Right atrium auricular region (tissue), 2 donors: Measurements from ENCODE around the gene NOP56. TPM values are rescaled to one million over a fixed set of nuclear protein-coding genes. Genes with fewer than 3 reads are reported as not detected.

Experiments used
- DNase-seq: peaks from one replicate; pipeline ENCODE4 v3.0.0-alpha.2; 2019; ENCODE audit warnings: low spot score
- H3K27ac ChIP-seq, 2 donors: fragments of 200-600 bp; sonication (generic); 1 replicate in 1 of 2; 2 replicates in 1 of 2; pipeline ENCODE4 v1.5.1; 2016 to 2019
- H3K27me3 ChIP-seq, 2 donors: fragments of 200-600 bp; sonication (generic); one replicate each; pipeline versions ENCODE4 v1.5.1 to v1.6.0; 2017 to 2019
- H3K36me3 ChIP-seq: fragments of 200-600 bp; sonication (generic); one replicate; pipeline ENCODE4 v1.5.1; 2016
- H3K4me1 ChIP-seq, 2 donors: fragments of 200-600 bp; sonication (generic); one replicate each; pipeline versions ENCODE4 v1.5.1 to v1.6.0; 2017 to 2019
- H3K4me3 ChIP-seq, 2 donors: fragments of 200-600 bp; sonication (generic); 1 replicate in 1 of 2; 2 replicates in 1 of 2; pipeline ENCODE4 v1.5.1; 2017 to 2019; ENCODE audit warnings: mild to moderate bottlenecking in 1 of 2, moderate library complexity in 1 of 2
- H3K9me3 ChIP-seq, 2 donors: fragments of 200-600 bp; sonication (generic); one replicate each; pipeline ENCODE4 v1.5.1; 2019
- CTCF ChIP-seq, 2 donors: fragments of 200-600 bp; sonication (generic); IDR thresholded peaks; one replicate each; pipeline ENCODE4 v1.5.1; 2019; ENCODE audit warnings: antibody characterized with exemption in 2 of 2
- total RNA-seq, 2 donors: library from RNA; depleted of rRNA; stranded (reverse); fragments of >200 nt; gene quantifications; one replicate each; pipeline ENCODE4 v1.1.0, GENCODE V29; 2016

NOP56 gene
- total RNA-seq, 2 donors from 2014 or later: 30.9 to 47.1 TPM

GRCh38 chr20:2655331-2656116 is 3.1 kb downstream of the NOP56 start:
- no peak for TF ChIP-seq CTCF (IDR thresholded peaks at IDR 0.05)

GRCh38 chr20:2656471-2657117 is 4.2 kb downstream of the NOP56 start:
- H3K9me3 ChIP-seq: no peaks in the 10 kb centered on the region
- H3K4me1 ChIP-seq: peaks cover 0 to 15% of the 10 kb centered on the region in 2 donors
- DNase-seq: no peak
- no peak for TF ChIP-seq CTCF (IDR thresholded peaks at IDR 0.05)
- H3K36me3 ChIP-seq: peaks cover 74% of the 10 kb centered on the region
- H3K4me3 ChIP-seq: no peak overlapping the region
- H3K27me3 ChIP-seq: no peaks in the 10 kb centered on the region
- no peak overlapping the region for H3K27ac ChIP-seq

More at GRCh38 chr20:2655331-2656116, 3.1 kb downstream of the NOP56 start:
- DNase-seq: no peak
- no peak overlapping the region for H3K4me3 ChIP-seq
- H3K36me3 ChIP-seq: peaks cover 65% of the 10 kb centered on the region
- no peak overlapping the region for H3K27ac ChIP-seq
- no peaks in the 10 kb centered on the region for H3K9me3 ChIP-seq
- H3K27me3 ChIP-seq: no peaks in the 10 kb centered on the region
- peaks cover 0 to 22% of the 10 kb centered on the region in 2 donors for H3K4me1 ChIP-seq

GRCh38 chr20:2657241-2657640 is 4.8 kb downstream of the NOP56 start:
- no peak for DNase-seq
- TF ChIP-seq CTCF (IDR thresholded peaks at IDR 0.05): no peak
- peaks cover 0 to 13% of the 10 kb centered on the region in 2 donors for H3K4me1 ChIP-seq
- H3K9me3 ChIP-seq: no peaks in the 10 kb centered on the region
- H3K4me3 ChIP-seq: no peak overlapping the region
- H3K36me3 ChIP-seq: peaks cover 80% of the 10 kb centered on the region
- no peaks in the 10 kb centered on the region for H3K27me3 ChIP-seq
- H3K27ac ChIP-seq: no peak overlapping the region

- H3K4me1 ChIP-seq: peaks cover 0 to 13% of the 10 kb centered on the region in 2 donors
- H3K36me3 ChIP-seq: peaks cover 83% of the 10 kb centered on the region
- no peak overlapping the region for H3K27ac ChIP-seq
- no peaks in the 10 kb centered on the region for H3K9me3 ChIP-seq
- no peak for TF ChIP-seq CTCF (IDR thresholded peaks at IDR 0.05)
- H3K27me3 ChIP-seq: no peaks in the 10 kb centered on the region
- H3K4me3 ChIP-seq: no peak overlapping the region
- no peak for DNase-seq
Observed at GRCh38 chr20:2657674-2658073, 5.2 kb downstream of the NOP56 start.

GRCh38 chr20:2658414-2659354 is 6.3 kb downstream of the NOP56 start:
- Histone ChIP-seq H3K4me1 (peaks cover 0 to 15% of the 10 kb centered on the region in 2 donors), H3K27me3 (no peaks in the 10 kb centered on the region), H3K4me3 (no peak overlapping the region), H3K9me3 (no peaks in the 10 kb centered on the region), H3K36me3 (peaks cover 90% of the 10 kb centered on the region), H3K27ac (no peak overlapping the region)
- DNase-seq: no peak
- TF ChIP-seq CTCF (IDR thresholded peaks at IDR 0.05): no peak
